Progenitor cell of endocrine pancreas (in vitro differentiated cells): Measurements from ENCODE around the gene SLC39A13. TPM values are rescaled to one million over a fixed set of nuclear protein-coding genes. Genes with fewer than 3 reads are reported as not detected.

Experiments used
- DNase-seq: peaks from one replicate; pipeline ENCODE4 v3.0.0; 2021; ENCODE audit warnings: low spot score; ENCODE audit not compliant: unreplicated experiment
- H3K27ac Mint-ChIP-seq: 2 replicates; pipeline ENCODE4 v1.8.0; 2021; ENCODE audit warnings: mild to moderate bottlenecking, moderate library complexity, mixed read lengths
- H3K27me3 Mint-ChIP-seq: 2 replicates; pipeline ENCODE4 v1.8.0; 2021; ENCODE audit warnings: mixed read lengths
- H3K36me3 Mint-ChIP-seq: 2 replicates; pipeline ENCODE4 v1.8.0; 2022; ENCODE audit warnings: mixed read lengths; ENCODE audit not compliant: insufficient read depth
- H3K4me1 Mint-ChIP-seq: 2 replicates; pipeline ENCODE4 v1.8.0; 2021; ENCODE audit warnings: low read depth, mixed read lengths
- H3K4me3 Mint-ChIP-seq: 2 replicates; pipeline ENCODE4 v1.8.0; 2021; ENCODE audit warnings: low read depth, mild to moderate bottlenecking, moderate library complexity, mixed read lengths
- H3K9me3 Mint-ChIP-seq: 2 replicates; pipeline ENCODE4 v1.8.0; 2021; ENCODE audit warnings: low read depth, mixed read lengths
- CTCF ChIP-seq: fragments of 200-600 bp; sonication (generic); IDR thresholded peaks from one replicate; pipeline ENCODE4 v1.5.0; 2021; ENCODE audit warnings: antibody characterized with exemption, mild to moderate bottlenecking; ENCODE audit not compliant: unreplicated experiment
- total RNA-seq: library from RNA; stranded (reverse); gene quantifications from 2 replicates; pipeline ENCODE4 v1.2.1, GENCODE V29; 2021

Gene SLC39A13
- total RNA-seq, 1 donor from 2014 or later, result 42.4 TPM

GRCh38 chr11:47398551-47398950 is 9.8 kb upstream of the SLC39A13 start:
- TF ChIP-seq CTCF, result no peak
- H3K4me3 Mint-ChIP-seq, result peak overlapping the region; percentile 21

GRCh38 chr11:47399860-47400767 is 8.3 kb upstream of the SLC39A13 start:
- no peaks in the 10 kb centered on the region for H3K27me3 Mint-ChIP-seq
- no peaks in the 10 kb centered on the region for H3K36me3 Mint-ChIP-seq
- H3K9me3 Mint-ChIP-seq, result no peaks in the 10 kb centered on the region
- peak overlapping the region; percentile 57 for H3K27ac Mint-ChIP-seq
- H3K4me1 Mint-ChIP-seq, result peaks cover 4% of the 10 kb centered on the region
- peak overlapping the region; percentile 68 for H3K4me3 Mint-ChIP-seq
- no peak for TF ChIP-seq CTCF
- no peak for DNase-seq

More at GRCh38 chr11:47398551-47398950, 9.8 kb upstream of the SLC39A13 start:
- Mint-ChIP-seq H3K4me1 (peaks cover 4% of the 10 kb centered on the region), H3K27me3 (no peaks in the 10 kb centered on the region), H3K36me3 (no peaks in the 10 kb centered on the region), H3K9me3 (no peaks in the 10 kb centered on the region), H3K27ac (no peak overlapping the region)
- DNase-seq, result no peak

DNA sequence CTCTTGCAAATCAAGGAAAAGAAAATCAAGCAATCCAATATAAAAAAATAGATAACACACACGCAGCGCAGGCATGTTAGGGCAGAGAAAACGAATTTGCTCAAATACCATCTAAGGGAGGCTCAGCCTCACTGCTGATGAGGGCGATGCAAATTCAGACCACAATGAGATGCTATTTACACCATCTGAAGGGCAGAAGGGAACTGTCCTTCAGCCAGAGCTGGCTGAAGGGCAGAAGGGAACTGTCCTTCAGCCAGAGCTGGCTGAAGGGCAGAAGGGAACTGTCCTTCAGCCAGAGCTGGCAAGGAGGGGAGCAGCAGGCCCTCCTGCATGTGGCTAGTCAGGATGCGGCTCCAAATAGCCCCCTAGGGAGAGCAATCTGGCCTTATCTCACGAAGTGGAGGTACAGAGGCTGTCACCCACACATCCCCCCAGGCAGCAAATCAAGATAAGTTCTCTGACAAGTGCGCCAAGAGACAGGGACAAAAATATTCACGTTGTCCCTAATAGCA is 7.6 kb upstream of the SLC39A13 start:
- H3K4me1 Mint-ChIP-seq, result peaks cover 4% of the 10 kb centered on the region
- DNase-seq, result no peak
- TF ChIP-seq CTCF, result no peak
- H3K36me3 Mint-ChIP-seq, result no peaks in the 10 kb centered on the region
- peak overlapping the region; percentile 67 for H3K4me3 Mint-ChIP-seq
- peak overlapping the region; percentile 57 for H3K27ac Mint-ChIP-seq
- H3K9me3 Mint-ChIP-seq, result no peaks in the 10 kb centered on the region
- no peaks in the 10 kb centered on the region for H3K27me3 Mint-ChIP-seq

DNA sequence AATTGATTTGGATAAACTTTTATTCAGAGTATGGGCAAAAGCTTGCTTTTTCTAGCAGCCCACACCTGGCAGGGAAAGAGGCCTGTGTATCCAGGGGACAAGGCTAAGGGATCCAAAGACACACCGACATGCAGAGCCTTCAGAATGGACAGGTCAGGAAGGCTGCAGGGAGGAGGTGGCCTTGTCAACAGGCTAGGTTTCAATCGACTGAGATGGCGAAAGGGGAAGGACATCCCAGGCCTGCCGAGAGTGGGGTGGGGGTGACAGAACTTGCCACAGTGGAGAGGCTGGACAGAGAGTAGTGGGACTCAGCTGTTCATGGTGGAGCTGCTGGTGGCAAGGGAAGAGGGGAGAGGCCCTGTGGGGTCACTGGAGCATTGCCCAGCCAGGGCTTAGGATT is 5.3 kb upstream of the SLC39A13 start:
- H3K27me3 Mint-ChIP-seq, result no peaks in the 10 kb centered on the region
- no peak for TF ChIP-seq CTCF
- no peak overlapping the region for H3K27ac Mint-ChIP-seq
- no peak for DNase-seq
- H3K4me1 Mint-ChIP-seq, result peaks cover 12% of the 10 kb centered on the region
- no peaks in the 10 kb centered on the region for H3K36me3 Mint-ChIP-seq
- H3K4me3 Mint-ChIP-seq, result no peak overlapping the region
- no peaks in the 10 kb centered on the region for H3K9me3 Mint-ChIP-seq

DNA sequence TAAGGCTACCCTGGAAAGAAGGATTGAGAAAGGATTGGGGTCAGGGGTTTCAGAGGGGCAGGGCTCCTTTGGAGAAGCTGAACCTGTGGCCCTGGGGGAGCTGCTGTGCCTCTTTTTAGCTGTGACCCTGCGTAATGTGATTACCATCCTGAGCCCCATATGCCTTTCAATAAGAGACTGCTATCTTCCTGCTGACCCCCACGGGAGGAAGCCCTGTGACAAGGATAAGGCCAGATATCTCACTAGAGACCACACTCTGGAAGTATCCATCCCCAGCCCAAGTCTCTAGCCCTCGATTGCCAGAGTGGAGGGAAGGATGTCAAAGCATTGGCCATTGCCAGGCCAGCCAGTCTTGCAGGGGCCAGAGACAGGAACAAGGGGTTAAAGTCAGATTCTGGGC is 4.8 kb upstream of the SLC39A13 start:
- no peak for DNase-seq
- no peaks in the 10 kb centered on the region for H3K9me3 Mint-ChIP-seq

More for the DNA sequence above, 4.8 kb upstream of the SLC39A13 start:
- Mint-ChIP-seq H3K36me3 (no peaks in the 10 kb centered on the region), H3K4me3 (no peak overlapping the region), H3K27ac (no peak overlapping the region), H3K27me3 (no peaks in the 10 kb centered on the region), H3K4me1 (peaks cover 12% of the 10 kb centered on the region)
- no peak for TF ChIP-seq CTCF
